Panc1 (cell line): ENCODE measurements around the gene ABCA8. TPM values are rescaled to one million over a fixed set of nuclear protein-coding genes. Genes with fewer than 3 reads are reported as not detected.
A peak's percentile ranks its signal among the peaks of the same experiment; 100 is the strongest.

ENCODE experiments used
- ATAC-seq: fragments of 200-7000 bp; cut with Tn5 transposase; 2 replicates; pipeline ENCODE4 v1.9.1; 2020; ENCODE audit warnings: mild to moderate bottlenecking, moderate library complexity
- BruUV-seq: library from RNA; stranded (reverse); fragments of 400-500 nt; replicated peaks from 2 replicates; lab custom pipeline; 2021; lab: Mats Ljungman, UMichigan
- CTCF ChIA-PET: fragments of 300-600 bp; sonication (Branson Sonifier 250); formaldehyde crosslinking; loops from one replicate; lab custom pipeline; 2022; ENCODE audit warnings: antibody characterized with exemption; lab: Charles Lee
- POLR2A ChIA-PET: fragments of 300-600 bp; sonication (Branson Sonifier 250); formaldehyde crosslinking; loops from one replicate; lab custom pipeline; 2022; ENCODE audit warnings: antibody characterized with exemption; lab: Charles Lee
- DNase-seq: peaks from one replicate; pipeline ENCODE4 v3.0.0-alpha.2; 2010; ENCODE audit warnings: low read depth, low spot score
- H3K27ac ChIP-seq: 2 replicates; pipeline ENCODE4 v1.5.1; 2011; ENCODE audit warnings: mild to moderate bottlenecking, low read length, inconsistent platforms
- H3K27me3 ChIP-seq: fragments of 200-500 bp; sonication (Bioruptor generic); 2 replicates; pipeline ENCODE4 v1.6.0; 2014; ENCODE audit warnings: low read length, inconsistent platforms; ENCODE audit not compliant: control insufficient read depth, insufficient read depth
- H3K36me3 ChIP-seq: fragments of 200-500 bp; sonication (Bioruptor generic); 2 replicates; pipeline ENCODE4 v1.5.1; 2014; ENCODE audit warnings: inconsistent platforms, mild to moderate bottlenecking, low read length, moderate library complexity; ENCODE audit not compliant: control insufficient read depth, insufficient read depth
- H3K4me1 ChIP-seq: 2 replicates; pipeline ENCODE4 v1.5.1; 2011; ENCODE audit warnings: inconsistent platforms, mild to moderate bottlenecking, low read length, moderate library complexity; ENCODE audit not compliant: control insufficient read depth, insufficient read depth
- H3K4me3 ChIP-seq, 2 experiments: 2 replicates each; pipeline ENCODE4 v1.5.1; 2011 to 2012; ENCODE audit warnings: low read depth in 2 of 2, low read length in 2 of 2, mild to moderate bottlenecking in 2 of 2, inconsistent platforms in 1 of 2, moderate library complexity in 1 of 2
- H3K9me3 ChIP-seq: fragments of 200-500 bp; sonication (Bioruptor generic); 2 replicates; pipeline ENCODE4 v1.5.1; 2014; ENCODE audit warnings: low read depth, mild to moderate bottlenecking, inconsistent platforms, low read length, moderate library complexity; ENCODE audit not compliant: control insufficient read depth, insufficient read depth
- CTCF ChIP-seq: fragments of 450-650 bp; IDR thresholded peaks from 2 replicates; pipeline ENCODE4 v1.5.1; 2017; ENCODE audit warnings: mild to moderate bottlenecking
- POLR2AphosphoS5 ChIP-seq: IDR thresholded peaks from 2 replicates; pipeline ENCODE4 v1.6.1; 2012; ENCODE audit warnings: mild to moderate bottlenecking, low read depth, low read length, moderate library complexity
- REST ChIP-seq, 2 experiments: IDR thresholded peaks; 2 replicates each; pipeline ENCODE4 v1.6.1; 2011 to 2012; ENCODE audit warnings: low read depth in 2 of 2, control low read depth in 1 of 2, low read length in 1 of 2, mild to moderate bottlenecking in 1 of 2, moderate library complexity in 1 of 2; ENCODE audit not compliant: insufficient read depth in 1 of 2
- SIN3A ChIP-seq: IDR thresholded peaks from 2 replicates; pipeline ENCODE4 v1.6.1; 2012; ENCODE audit warnings: low read depth, mild to moderate bottlenecking, low read length, moderate library complexity, borderline replicate concordance; ENCODE audit not compliant: insufficient read depth
- TCF7L2 ChIP-seq: IDR thresholded peaks from 2 replicates; pipeline ENCODE4 v1.6.1; 2011; ENCODE audit warnings: mild to moderate bottlenecking, low read depth, low read length, inconsistent platforms
- in situ Hi-C: cut with HindIII; loops from 2 replicates; pipeline ENCODE4 v1.10.0; 2016; ENCODE audit warnings: low sequenced_read_pairs, low pct_unique_long_range_greater_than_20kb
- intact Hi-C: fragments of 100-400 bp; cut with micrococcal nuclease; formaldehyde crosslinking; loops from one replicate; pipeline ENCODE4 v1.10.0; 2022; ENCODE audit not compliant: unreplicated experiment
- total RNA-seq: library from RNA; stranded (reverse); gene quantifications from one replicate; pipeline ENCODE4 v1.2.1, GENCODE V29; 2021; ENCODE audit not compliant: unreplicated experiment

ABCA8 gene
- total RNA-seq, 1 experiment from 2014 or later, result 0.23 TPM

- DNase-seq, result no peak
- ATAC-seq, result no peak
- H3K9me3 ChIP-seq, result no peaks in the 10 kb centered on the region
- no peak for TF ChIP-seq REST (IDR thresholded peaks at IDR 0.05; ENCODE audit: insufficient read depth in 1 of 2, low read depth in 2 of 2, low read length in 1 of 2)
- no peak for TF ChIP-seq POLR2AphosphoS5
- no peak for TF ChIP-seq TCF7L2
- TF ChIP-seq SIN3A, result no peak
- TF ChIP-seq CTCF, result no peak
- BruUV-seq, result no TSS peak
- H3K36me3 ChIP-seq, result no peaks in the 10 kb centered on the region
- no peaks in the 10 kb centered on the region for H3K4me1 ChIP-seq
- in situ Hi-C loops, result no loop called here
- no peak overlapping the region for H3K27ac ChIP-seq
- ChIA-PET CTCF (no interaction called here), POLR2A (interaction anchor here (0.6 to 0.7 kb wide), 3 partner anchors 70 to 1038 kb away, joined by 3 to 4 read pairs (median 3); no protein-coding TSS in a partner anchor)
- intact Hi-C loops, result loop anchor here (5.0 kb wide), 1 partner anchor 131 kb away; no protein-coding TSS in a partner anchor
- H3K27me3 ChIP-seq, result no peaks in the 10 kb centered on the region
- H3K4me3 ChIP-seq, result no peak overlapping the region
These were observed 47.1 kb downstream of the ABCA8 start for GRCh38 chr17:68908045-68908444.

GRCh38 chr17:68906638-68907037, 48.6 kb downstream of the ABCA8 start:
- CTCF ChIA-PET, result interaction anchor here (0.6 kb wide), 1 partner anchor 488 kb away, joined by 13 read pairs; no protein-coding TSS in a partner anchor
- H3K27me3 ChIP-seq, result no peaks in the 10 kb centered on the region
- H3K27ac ChIP-seq, result no peak overlapping the region
- BruUV-seq, result no TSS peak
- ATAC-seq (no peak), DNase-seq (no peak)
- no peaks in the 10 kb centered on the region for H3K36me3 ChIP-seq
- POLR2A ChIA-PET, result no interaction called here
- no peaks in the 10 kb centered on the region for H3K9me3 ChIP-seq
- no peak for TF ChIP-seq REST (IDR thresholded peaks at IDR 0.05; ENCODE audit: insufficient read depth in 1 of 2, low read depth in 2 of 2, low read length in 1 of 2)
- TF ChIP-seq CTCF, result peak; percentile 61; the same call in 1 of the 2 replicates
- in situ Hi-C loops (no loop called here), intact Hi-C loops (loop anchor here (5.0 kb wide), 1 partner anchor 129 kb away; no protein-coding TSS in a partner anchor)
- no peak overlapping the region for H3K4me3 ChIP-seq
- no peaks in the 10 kb centered on the region for H3K4me1 ChIP-seq
